Prostate gland (tissue), 2 donors: Measurements from ENCODE around the gene RETN. TPM values are rescaled to one million over a fixed set of nuclear protein-coding genes. Genes with fewer than 3 reads are reported as not detected.
A peak's percentile ranks its signal among the peaks of the same experiment; 100 is the strongest.

Experiments used
- DNase-seq: peaks from one replicate; pipeline ENCODE4 v3.0.0-alpha.2; 2019; ENCODE audit warnings: low spot score
- H3K27ac ChIP-seq, 2 donors: fragments of 200-600 bp; sonication (generic); 2 replicates each; pipeline ENCODE4 v1.5.1; 2017 to 2019
- H3K27me3 ChIP-seq: fragments of 200-600 bp; sonication (generic); replicated peaks from 2 replicates; pipeline ENCODE4 v1.5.1; 2019; ENCODE audit not compliant: insufficient read depth
- H3K36me3 ChIP-seq, 2 donors: fragments of 200-600 bp; sonication (generic); 1 replicate in 1 of 2; 2 replicates in 1 of 2; pipeline versions ENCODE4 v1.5.1 to v1.8.1; 2017 to 2019
- H3K4me1 ChIP-seq: fragments of 200-600 bp; sonication (generic); replicated peaks from 2 replicates; pipeline ENCODE4 v1.5.1; 2019
- H3K4me3 ChIP-seq, 2 donors: fragments of 200-600 bp; sonication (generic); 2 replicates each; pipeline ENCODE4 v1.5.1; 2017 to 2019
- H3K9me3 ChIP-seq: fragments of 200-600 bp; sonication (generic); 2 replicates; pipeline ENCODE4 v1.5.1; 2017
- POLR2A ChIP-seq: fragments of 450-650 bp; IDR thresholded peaks from one replicate; pipeline ENCODE4 v1.6.1; 2016; ENCODE audit warnings: antibody characterized with exemption, mild to moderate bottlenecking
- POLR2AphosphoS5 ChIP-seq: sonication (generic); formaldehyde crosslinking; IDR thresholded peaks from one replicate; pipeline ENCODE4 v1.6.1; 2017; ENCODE audit warnings: antibody characterized with exemption
- WGBS: methylation state at CpG from one replicate; pipeline ENCODE4 v1.1.5; 2018; 5-methylcytosine and 5-hydroxymethylcytosine counted together
- intact Hi-C: fragments of 100-400 bp; cut with DNase I; formaldehyde crosslinking; loops from one replicate; pipeline ENCODE4 v1.14.2; 2022
- total RNA-seq, 2 donors: library from RNA; depleted of rRNA; stranded (reverse); fragments of >200 nt; gene quantifications; one replicate each; pipeline ENCODE4 v1.1.0, GENCODE V29; 2016
- TF ChIP-seq, protein P1 (sequence below), 4 experiments: fragments of 200-600 bp in 2 of 4; fragments of 450-650 bp in 2 of 4; sonication (generic) in 2 of 4; IDR thresholded peaks; 1 replicate in 3 of 4; 2 replicates in 1 of 4; pipeline ENCODE4 v1.5.1; 2016 to 2019; ENCODE audit warnings: antibody characterized with exemption in 4 of 4, mild to moderate bottlenecking in 2 of 4, moderate library complexity in 2 of 4

Gene RETN
- total RNA-seq, 2 donors from 2014 or later: not detected

DNA sequence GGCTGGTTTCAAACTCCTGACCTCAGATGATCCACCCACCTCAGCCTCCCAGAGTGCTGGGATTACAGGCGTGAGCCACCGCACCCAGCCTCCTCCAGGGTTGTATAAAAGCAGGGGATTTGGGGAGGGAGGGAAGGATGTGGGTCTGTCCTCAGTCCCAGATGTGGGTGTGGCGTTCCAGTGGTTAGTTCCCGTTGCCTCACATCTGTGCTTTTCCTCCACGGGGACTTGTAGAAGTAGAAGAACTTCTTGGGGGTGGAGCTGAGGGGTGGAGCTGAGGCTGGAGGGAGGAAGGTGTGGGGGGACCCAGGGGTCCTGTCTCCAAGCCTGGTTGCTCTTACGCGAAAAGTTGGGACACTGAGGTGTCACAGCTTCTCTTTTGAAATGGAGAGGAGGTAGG is 7.5 kb downstream of the RETN start:
- Histone ChIP-seq H3K27me3 (no peaks in the 10 kb centered on the region), H3K4me3 (no peak overlapping the region), H3K27ac (no peak overlapping the region), H3K9me3 (no peaks in the 10 kb centered on the region), H3K36me3 (no peaks in the 10 kb centered on the region), H3K4me1 (no peaks in the 10 kb centered on the region)
- 33% methylated on average over 7 of the region's 7 CpGs for WGBS
- no peak for TF ChIP-seq POLR2AphosphoS5
- TF ChIP-seq, protein P1, sequence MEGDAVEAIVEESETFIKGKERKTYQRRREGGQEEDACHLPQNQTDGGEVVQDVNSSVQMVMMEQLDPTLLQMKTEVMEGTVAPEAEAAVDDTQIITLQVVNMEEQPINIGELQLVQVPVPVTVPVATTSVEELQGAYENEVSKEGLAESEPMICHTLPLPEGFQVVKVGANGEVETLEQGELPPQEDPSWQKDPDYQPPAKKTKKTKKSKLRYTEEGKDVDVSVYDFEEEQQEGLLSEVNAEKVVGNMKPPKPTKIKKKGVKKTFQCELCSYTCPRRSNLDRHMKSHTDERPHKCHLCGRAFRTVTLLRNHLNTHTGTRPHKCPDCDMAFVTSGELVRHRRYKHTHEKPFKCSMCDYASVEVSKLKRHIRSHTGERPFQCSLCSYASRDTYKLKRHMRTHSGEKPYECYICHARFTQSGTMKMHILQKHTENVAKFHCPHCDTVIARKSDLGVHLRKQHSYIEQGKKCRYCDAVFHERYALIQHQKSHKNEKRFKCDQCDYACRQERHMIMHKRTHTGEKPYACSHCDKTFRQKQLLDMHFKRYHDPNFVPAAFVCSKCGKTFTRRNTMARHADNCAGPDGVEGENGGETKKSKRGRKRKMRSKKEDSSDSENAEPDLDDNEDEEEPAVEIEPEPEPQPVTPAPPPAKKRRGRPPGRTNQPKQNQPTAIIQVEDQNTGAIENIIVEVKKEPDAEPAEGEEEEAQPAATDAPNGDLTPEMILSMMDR (IDR thresholded peaks at IDR 0.05): no peak
- TF ChIP-seq POLR2A: no peak
- intact Hi-C loops: loop anchor here (5.0 kb wide), 1 partner anchor 319 kb away; no protein-coding TSS in a partner anchor
- no peak for DNase-seq

DNA sequence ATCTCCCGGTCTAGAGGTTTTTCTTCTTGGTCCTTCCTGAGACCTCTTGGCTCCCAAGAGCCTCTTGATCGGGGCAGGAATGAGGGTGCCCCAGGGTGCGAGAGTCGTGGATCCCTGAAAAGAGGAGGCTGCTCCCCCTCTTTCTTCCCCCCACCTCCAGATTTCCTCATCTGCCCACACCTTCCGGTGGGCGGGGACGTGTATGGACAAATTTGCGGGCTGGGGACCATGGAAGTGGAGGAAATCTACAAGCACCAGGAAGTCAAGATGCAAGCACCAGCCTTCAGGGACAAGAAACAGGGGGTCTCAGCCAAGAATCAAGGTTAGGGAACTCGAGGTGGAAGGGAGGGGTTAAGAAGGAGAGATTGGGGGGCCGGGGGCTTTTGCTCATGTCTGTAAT is 8.0 kb downstream of the RETN start, which contains the start of gene MCEMP1:
Gene MCEMP1 (plus strand): TSS at position 237 of the 400 bp plus-strand sequence. CDS start 31 bp downstream, at position 268.
- Histone ChIP-seq H3K4me3 (no peak within 1 kb of the TSS), H3K9me3 (no peaks in the 10 kb centered on the region), H3K27ac (no peak within 1 kb of the TSS), H3K27me3 (no peaks in the 10 kb centered on the region), H3K4me1 (no peaks in the 10 kb centered on the region), H3K36me3 (no peaks in the 10 kb centered on the region)
- no peak for DNase-seq
- WGBS: 42% methylated on average over 10 of the region's 10 CpGs
- intact Hi-C loops: loop anchor here (5.0 kb wide), 1 partner anchor 320 kb away; no protein-coding TSS in a partner anchor
- no peak for TF ChIP-seq POLR2A
- TF ChIP-seq, protein P1 (IDR thresholded peaks at IDR 0.05): no peak
- no peak for TF ChIP-seq POLR2AphosphoS5

DNA sequence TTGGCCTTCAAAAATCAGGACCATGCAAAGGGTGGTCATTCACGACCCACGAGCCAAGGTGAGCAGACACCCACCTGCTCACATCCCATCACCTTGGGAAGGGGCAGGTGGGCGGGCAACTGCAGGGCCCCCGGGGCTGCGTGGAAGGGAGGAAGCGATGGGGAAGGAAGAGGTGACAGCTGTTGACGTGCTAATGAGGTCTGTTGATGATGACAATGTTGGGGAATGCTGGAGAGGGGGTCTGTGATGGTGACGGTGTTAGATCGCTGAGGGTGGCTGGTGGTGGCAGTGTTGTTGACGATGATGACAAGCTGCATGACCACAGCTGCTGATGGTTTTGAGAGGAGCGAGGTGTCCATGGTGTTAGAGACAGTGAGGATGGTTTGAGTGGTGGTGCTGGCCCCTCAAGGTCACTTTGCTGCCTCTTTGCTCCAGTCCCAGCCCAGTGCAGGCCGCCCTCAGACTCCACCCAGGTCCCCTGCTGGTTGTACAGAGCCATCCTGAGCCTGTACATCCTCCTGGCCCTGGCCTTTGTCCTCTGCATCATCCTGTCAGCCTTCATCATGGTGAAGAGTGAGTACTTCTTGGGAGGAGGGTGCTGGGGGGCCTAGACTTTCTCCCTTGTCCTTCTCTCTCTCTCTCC is 8.9 kb downstream of the RETN start:
- no peak for TF ChIP-seq POLR2A
- TF ChIP-seq POLR2AphosphoS5: no peak
- TF ChIP-seq, protein P1 (IDR thresholded peaks at IDR 0.05): no peak
- WGBS: 57% methylated on average over 12 of the region's 12 CpGs
- no peak for DNase-seq
- Histone ChIP-seq H3K27me3 (no peaks in the 10 kb centered on the region), H3K36me3 (no peaks in the 10 kb centered on the region), H3K4me1 (no peaks in the 10 kb centered on the region), H3K4me3 (no peak overlapping the region), H3K27ac (no peak overlapping the region), H3K9me3 (no peaks in the 10 kb centered on the region)
- intact Hi-C loops: loop anchor here (5.0 kb wide), 1 partner anchor 320 kb away; no protein-coding TSS in a partner anchor

DNA sequence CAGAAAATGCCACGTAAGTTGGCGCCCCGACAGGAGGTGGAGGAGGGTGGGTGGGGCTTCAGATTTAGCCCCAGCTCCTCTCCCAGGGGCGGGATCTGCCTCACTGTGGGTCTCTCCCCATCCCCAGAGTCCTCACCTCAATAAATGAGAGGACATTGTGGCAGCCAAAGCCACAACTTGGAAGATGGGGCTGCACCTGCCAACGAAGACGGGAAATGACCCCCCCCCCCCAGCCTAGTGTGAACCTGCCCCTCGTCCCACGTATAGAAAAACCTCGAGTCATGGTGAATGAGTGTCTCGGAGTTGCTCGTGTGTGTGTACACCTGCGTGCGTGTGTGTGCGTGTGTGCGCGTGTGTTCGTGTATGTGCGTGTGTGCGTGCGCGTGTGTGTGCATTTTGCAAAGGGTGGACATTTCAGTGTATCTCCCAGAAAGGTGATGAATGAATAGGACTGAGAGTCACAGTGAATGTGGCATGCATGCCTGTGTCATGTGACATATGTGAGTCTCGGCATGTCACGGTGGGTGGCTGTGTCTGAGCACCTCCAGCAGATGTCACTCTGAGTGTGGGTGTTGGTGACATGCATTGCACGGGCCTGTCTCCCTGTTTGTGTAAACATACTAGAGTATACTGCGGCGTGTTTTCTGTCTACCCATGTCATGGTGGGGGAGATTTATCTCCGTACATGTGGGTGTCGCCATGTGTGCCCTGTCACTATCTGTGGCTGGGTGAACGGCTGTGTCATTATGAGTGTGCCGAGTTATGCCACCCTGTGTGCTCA is 10.3 kb downstream of the RETN start:
- Histone ChIP-seq H3K4me1 (no peaks in the 10 kb centered on the region), H3K4me3 (no peak overlapping the region), H3K27me3 (no peaks in the 10 kb centered on the region), H3K9me3 (no peaks in the 10 kb centered on the region), H3K36me3 (peaks cover 0 to 8% of the 10 kb centered on the region in 2 donors), H3K27ac (no peak overlapping the region)
- no peak for TF ChIP-seq POLR2A
- TF ChIP-seq, protein P1 (IDR thresholded peaks at IDR 0.05): peak in 1 of 4 experiments; percentile 23
- DNase-seq: peak; percentile 17
- 39% methylated on average over 30 of the region's 30 CpGs for WGBS
- intact Hi-C loops: loop anchor here (5.0 kb wide), 1 partner anchor 322 kb away; no protein-coding TSS in a partner anchor
